HG03103 (cell line): ENCODE results near the gene TMEM45B.

Source experiments
- ATAC-seq: cut with Tn5 transposase; IDR thresholded peaks from one replicate; pipeline ENCODE4 v1.9.1; 2021; ENCODE audit warnings: low read depth; ENCODE audit not compliant: unreplicated experiment

The TMEM45B gene

GRCh38 chr11:129895126-129896041 is 79.7 kb downstream of the TMEM45B start, which contains the start of gene NFRKB:
NFRKB (minus strand) TSS chr11:129895578; CDS start chr11:129892849, 2,729 bp downstream.
- ATAC-seq, result peak; percentile 95

GRCh38 chr11:129896062-129896461 is 80.4 kb downstream of the TMEM45B start:
- ATAC-seq, result no peak

- ATAC-seq, result no peak
Observed at GRCh38 chr11:129905402-129905801, 89.8 kb downstream of the TMEM45B start.
